ENCODE data around the gene KCNJ10. TPM values are rescaled to one million over a fixed set of nuclear protein-coding genes. Genes with fewer than 3 reads are reported as not detected.
A peak's percentile ranks its signal among the peaks of the same experiment; 100 is the strongest.
"Not testable (repeated sequence)": the region's sequence is repeated elsewhere in the genome, so short reads cannot be mapped to it uniquely, and the experiment has no call there.

Gene KCNJ10
- total RNA-seq, 1 donor from 2014 or later = not detected

- Histone ChIP-seq H3K4me1 (peaks cover 11 to 41% of the 10 kb centered on the region in 2 donors), H3K4me3 (peak within 1 kb of the TSS; percentile 50 to 68), H3K27ac (peak within 1 kb of the TSS; percentile 81 to 86), H3K36me3 (no peaks in the 10 kb centered on the region), H3K27me3 (no peaks in the 10 kb centered on the region), H3K9me3 (no peaks in the 10 kb centered on the region)
- intact Hi-C loops (cut with DNase I) = no loop called here
- peak in 1 of 2 donors; percentile 80 for DNase-seq (ENCODE audit: low spot score in 2 of 2)
- no peak for TF ChIP-seq CTCF (IDR thresholded peaks at IDR 0.05)
Measured at GRCh38 chr1:160115545-160116282, 45.8 kb upstream of the KCNJ10 start, which contains the start of gene ATP1A2. TSS of gene ATP1A2 (plus strand) at chr1:160115759. CDS start at chr1:160115862, 103 bp downstream.

DNA sequence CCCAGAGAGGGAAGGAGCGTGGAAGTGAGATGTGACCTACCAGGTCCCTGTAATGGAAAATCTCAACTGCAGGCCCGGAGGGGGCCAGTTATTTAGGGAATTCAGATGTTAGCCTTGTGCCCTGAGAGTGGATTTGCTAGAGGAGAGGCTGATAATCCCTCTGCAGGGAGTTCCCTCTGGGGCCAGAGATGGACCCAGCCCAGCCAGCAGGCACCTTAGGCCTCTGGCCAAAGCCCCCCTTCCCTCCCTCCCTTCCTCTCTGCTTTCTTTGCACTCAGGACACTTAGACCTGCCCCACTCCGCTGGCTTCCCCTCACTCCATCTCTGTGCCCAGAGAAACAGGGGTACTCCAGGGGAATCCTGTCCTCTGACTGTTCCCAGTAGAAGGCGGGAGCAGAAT is 44.1 kb upstream of the KCNJ10 start:
- Histone ChIP-seq H3K4me1 (peaks cover 11 to 37% of the 10 kb centered on the region in 2 donors), H3K9me3 (no peaks in the 10 kb centered on the region), H3K4me3 (no peak overlapping the region), H3K27me3 (no peaks in the 10 kb centered on the region), H3K36me3 (no peaks in the 10 kb centered on the region), H3K27ac (peak overlapping the region; percentile 81 to 86)
- intact Hi-C loops (cut with DNase I) = no loop called here
- DNase-seq (ENCODE audit: low spot score in 2 of 2) = no peak
- no peak for TF ChIP-seq CTCF (IDR thresholded peaks at IDR 0.05)

GRCh38 chr1:160113407-160113806 is 43.4 kb upstream of the KCNJ10 start:
- H3K27me3 ChIP-seq = no peaks in the 10 kb centered on the region
- no peak overlapping the region for H3K4me3 ChIP-seq
- H3K9me3 ChIP-seq = no peaks in the 10 kb centered on the region
- H3K27ac ChIP-seq = peak overlapping the region; percentile 81 to 86
- H3K36me3 ChIP-seq = no peaks in the 10 kb centered on the region
- no peak for TF ChIP-seq CTCF (IDR thresholded peaks at IDR 0.05)
- DNase-seq (ENCODE audit: low spot score in 2 of 2) = no peak
- intact Hi-C loops (cut with DNase I) = no loop called here
- H3K4me1 ChIP-seq = peaks cover 9 to 33% of the 10 kb centered on the region in 2 donors

DNA sequence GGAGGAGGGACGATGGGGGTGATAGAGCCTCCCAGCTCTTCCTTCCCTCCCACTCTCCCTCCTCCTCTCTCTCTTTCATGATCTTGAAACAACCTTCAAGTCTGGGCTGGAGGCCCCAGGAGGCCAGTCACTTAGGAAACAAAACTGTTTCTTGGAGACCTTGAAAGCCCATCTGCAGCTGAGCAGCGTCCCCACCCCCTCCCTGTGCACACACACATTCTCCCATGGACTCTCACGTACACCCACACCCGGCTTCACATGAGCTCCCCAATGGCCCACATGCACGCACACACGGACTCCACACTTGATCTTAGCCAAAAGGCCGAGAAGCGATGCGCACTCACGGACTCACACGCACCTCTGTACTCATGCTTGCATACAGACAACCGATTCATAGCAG is 42.4 kb upstream of the KCNJ10 start:
- Histone ChIP-seq H3K27me3 (no peaks in the 10 kb centered on the region), H3K9me3 (no peaks in the 10 kb centered on the region), H3K36me3 (no peaks in the 10 kb centered on the region), H3K4me3 (no peak overlapping the region), H3K27ac (no peak overlapping the region), H3K4me1 (peaks cover 5 to 27% of the 10 kb centered on the region in 2 donors)
- TF ChIP-seq CTCF (IDR thresholded peaks at IDR 0.05) = no peak
- no peak for DNase-seq (ENCODE audit: low spot score in 2 of 2)
- intact Hi-C loops (cut with DNase I) = no loop called here

DNA sequence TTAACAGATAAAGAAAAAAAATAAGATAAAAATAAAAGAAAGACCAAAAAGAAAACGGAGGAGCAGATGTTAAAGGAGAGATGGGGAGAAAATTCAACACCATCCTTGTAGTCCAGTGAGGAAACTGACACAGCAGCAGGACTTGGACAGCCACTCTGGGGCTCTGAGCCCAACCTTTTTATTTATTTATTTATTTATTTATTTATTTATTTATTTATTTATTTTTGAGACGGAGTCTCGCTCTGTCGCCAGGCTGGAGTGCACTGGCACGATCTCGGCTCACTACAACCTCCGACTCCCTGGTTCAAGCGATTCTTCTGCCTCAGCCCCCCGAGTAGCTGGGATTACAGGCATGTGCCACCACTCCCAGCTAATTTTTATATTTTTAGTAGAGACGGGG is 41.5 kb upstream of the KCNJ10 start:
- H3K9me3 ChIP-seq; H3K27ac ChIP-seq; H3K27me3 ChIP-seq; H3K36me3 ChIP-seq; DNase-seq (ENCODE audit: low spot score in 2 of 2); intact Hi-C loops (cut with DNase I); H3K4me3 ChIP-seq: not testable (repeated sequence)
- peaks cover 5 to 22% of the 10 kb centered on the region in 2 donors for H3K4me1 ChIP-seq

- DNase-seq (ENCODE audit: low spot score in 2 of 2) = no peak
- no peak for TF ChIP-seq CTCF (IDR thresholded peaks at IDR 0.05)
- no peaks in the 10 kb centered on the region for H3K9me3 ChIP-seq
- intact Hi-C loops (cut with DNase I) = loop anchor here (10.0 kb wide), 1 partner anchor 55 kb away; no protein-coding TSS in a partner anchor
- H3K4me1 ChIP-seq = peaks cover 0 to 16% of the 10 kb centered on the region in 2 donors
- no peaks in the 10 kb centered on the region for H3K27me3 ChIP-seq
- no peaks in the 10 kb centered on the region for H3K36me3 ChIP-seq
- no peak overlapping the region for H3K4me3 ChIP-seq
- no peak overlapping the region for H3K27ac ChIP-seq
Measured at GRCh38 chr1:160109686-160110085, 39.7 kb upstream of the KCNJ10 start.

Data from ascending aorta (tissue), 2 donors.